HCT116 (cell line): ENCODE data around the gene ERC2. TPM values are rescaled to one million over a fixed set of nuclear protein-coding genes. Genes with fewer than 3 reads are reported as not detected.

ENCODE experiments used
- ATAC-seq: fragments of 200-7000 bp; cut with Tn5 transposase; 2 replicates; pipeline ENCODE4 v1.9.1; 2020; ENCODE audit warnings: mild to moderate bottlenecking, moderate library complexity
- BruUV-seq: library from RNA; stranded (reverse); fragments of 400-500 nt; replicated peaks from 2 replicates; lab custom pipeline; 2021; lab: Mats Ljungman, UMichigan
- CTCF ChIA-PET: fragments of 300-600 bp; sonication (Branson Sonifier 250); formaldehyde crosslinking; loops from one replicate; lab custom pipeline; 2021; ENCODE audit warnings: antibody characterized with exemption; lab: Charles Lee
- POLR2A ChIA-PET: fragments of 300-600, 350-600 bp; sonication (Branson Sonifier 250); formaldehyde crosslinking; loops from one replicate; lab custom pipeline; 2021; ENCODE audit warnings: antibody characterized with exemption; lab: Charles Lee
- RAD21 ChIA-PET, 2 experiments: fragments of 300-600 bp; sonication (Branson Sonifier 250); formaldehyde crosslinking; loops; one replicate each; lab custom pipeline; 2023; ENCODE audit warnings: low total read pairs in 2 of 2; ENCODE audit not compliant: uncharacterized antibody in 2 of 2, unreplicated experiment in 2 of 2, low non-redundant PET in 1 of 2; lab: Charles Lee
- DNase-seq: peaks from one replicate; pipeline ENCODE4 v3.0.0-alpha.2; 2010; ENCODE audit warnings: low read depth, low spot score
- H2AFZ ChIP-seq: fragments of 200-600 bp; shearing (Covaris generic), sonication (generic); 2 replicates; pipeline ENCODE4 v1.6.1; 2017; ENCODE audit warnings: low read depth, mixed run types, mixed read lengths, antibody characterized with exemption, low read length; ENCODE audit not compliant: poor library complexity, severe bottlenecking
- H3K27ac ChIP-seq: 2 replicates; pipeline ENCODE4 v1.5.1; 2012; ENCODE audit warnings: low read depth, low read length
- H3K27me3 ChIP-seq: fragments of 200-600 bp; sonication (generic); 2 replicates; pipeline ENCODE4 v1.6.1; 2016; ENCODE audit warnings: mixed run types, low read length, mixed read lengths; ENCODE audit not compliant: insufficient read depth
- H3K36me3 ChIP-seq, 2 experiments: fragments of 200-500 bp in 1 of 2; fragments of 200-600 bp in 1 of 2; sonication (Bioruptor generic) in 1 of 2; sonication (generic) in 1 of 2; 2 replicates each; pipeline versions ENCODE4 v1.5.1 to v1.6.1; 2014 to 2016; ENCODE audit warnings: low read length in 2 of 2, inconsistent platforms in 1 of 2, mixed read lengths in 1 of 2, mixed run types in 1 of 2; ENCODE audit not compliant: insufficient read depth in 2 of 2, control insufficient read depth in 1 of 2
- H3K4me1 ChIP-seq, 2 experiments: fragments of 200-600 bp in 1 of 2; sonication (generic) in 1 of 2; 2 replicates each; pipeline versions ENCODE4 v1.5.1 to v1.6.1; 2012 to 2017; ENCODE audit warnings: low read length in 2 of 2, inconsistent platforms in 1 of 2, mild to moderate bottlenecking in 1 of 2, mixed read lengths in 1 of 2, mixed run types in 1 of 2, moderate library complexity in 1 of 2; ENCODE audit not compliant: insufficient read depth in 2 of 2, control insufficient read depth in 1 of 2
- H3K4me2 ChIP-seq: fragments of 200-600 bp; sonication (generic); 2 replicates; pipeline ENCODE4 v1.6.1; 2017; ENCODE audit warnings: mixed run types, low read length, mixed read lengths
- H3K4me3 ChIP-seq, 2 experiments: fragments of 200-600 bp in 1 of 2; sonication (generic) in 1 of 2; replicated peaks in 1 of 2; 2 replicates each; pipeline ENCODE4 v1.5.1; 2011 to 2016; ENCODE audit warnings: low read length in 2 of 2, control low read depth in 1 of 2, low read depth in 1 of 2, mild to moderate bottlenecking in 1 of 2, mixed read lengths in 1 of 2, mixed run types in 1 of 2
- H3K79me2 ChIP-seq: fragments of 200-600 bp; sonication (generic); 2 replicates; pipeline ENCODE4 v1.6.1; 2017; ENCODE audit warnings: mild to moderate bottlenecking, mixed run types, low read length, moderate library complexity, mixed read lengths; ENCODE audit not compliant: insufficient read depth
- H3K9ac ChIP-seq: fragments of 200-600 bp; sonication (generic); 2 replicates; pipeline ENCODE4 v1.6.1; 2016; ENCODE audit warnings: low read length, mixed read lengths
- H3K9me2 ChIP-seq: fragments of 200-600 bp; sonication (generic), shearing (Covaris generic); 2 replicates; pipeline ENCODE4 v1.6.1; 2017; ENCODE audit warnings: mixed run types, mild to moderate bottlenecking, moderate library complexity; ENCODE audit not compliant: insufficient read depth
- H3K9me3 ChIP-seq, 2 experiments: fragments of 200-500 bp in 1 of 2; fragments of 200-600 bp in 1 of 2; sonication (Bioruptor generic) in 1 of 2; sonication (generic) in 1 of 2; 2 replicates each; pipeline ENCODE4 v1.6.1; 2014 to 2017; ENCODE audit warnings: low read length in 2 of 2, mixed read lengths in 2 of 2, inconsistent platforms in 1 of 2, low read depth in 1 of 2, mild to moderate bottlenecking in 1 of 2, mixed run types in 1 of 2, moderate library complexity in 1 of 2; ENCODE audit not compliant: control insufficient read depth in 1 of 2, insufficient read depth in 1 of 2
- H4K20me1 ChIP-seq: fragments of 200-600 bp; sonication (generic), shearing (Covaris generic); 2 replicates; pipeline ENCODE4 v1.6.1; 2017; ENCODE audit warnings: mixed run types, mild to moderate bottlenecking, moderate library complexity; ENCODE audit not compliant: insufficient read depth
- ATF3 ChIP-seq: IDR thresholded peaks from 2 replicates; pipeline ENCODE4 v1.6.1; 2012
- CBX3 ChIP-seq: IDR thresholded peaks from 2 replicates; pipeline ENCODE4 v1.6.1; 2012; ENCODE audit warnings: low read depth
- CTCF ChIP-seq, 3 experiments: fragments of 200-600 bp in 1 of 3; sonication (generic) in 1 of 3; IDR thresholded peaks in 2 of 3; conservative IDR thresholded peaks in 1 of 3; 2 replicates each; pipeline ENCODE4 v1.5.1; 2012 to 2017; ENCODE audit warnings: low read depth in 2 of 3, low read length in 2 of 3, antibody characterized with exemption in 1 of 3, borderline replicate concordance in 1 of 3, control low read depth in 1 of 3, mild to moderate bottlenecking in 1 of 3, mixed read lengths in 1 of 3, mixed run types in 1 of 3, moderate library complexity in 1 of 3; ENCODE audit not compliant: insufficient read depth in 1 of 3
- ELF1 ChIP-seq: IDR thresholded peaks from 2 replicates; pipeline ENCODE4 v1.6.1; 2012; ENCODE audit warnings: low read depth, borderline replicate concordance
- EZH2phosphoT487 ChIP-seq: fragments of 200-600 bp; IDR thresholded peaks from 2 replicates; pipeline ENCODE4 v1.6.1; 2018; ENCODE audit warnings: antibody characterized with exemption, borderline replicate concordance
- FOSL1 ChIP-seq: IDR thresholded peaks from 2 replicates; pipeline ENCODE4 v1.6.1; 2012; ENCODE audit warnings: low read depth
- JUND ChIP-seq: IDR thresholded peaks from 2 replicates; pipeline ENCODE4 v1.6.1; 2012
- MAX ChIP-seq: IDR thresholded peaks from 2 replicates; pipeline ENCODE4 v1.6.1; 2012
- POLR2A ChIP-seq: IDR thresholded peaks from 2 replicates; pipeline ENCODE4 v1.7.0; 2011; ENCODE audit warnings: borderline replicate concordance; ENCODE audit not compliant: insufficient read depth, insufficient read length; ENCODE audit errors: extremely low read depth
- REST ChIP-seq: IDR thresholded peaks from 2 replicates; pipeline ENCODE4 v1.6.1; 2012; ENCODE audit warnings: low read depth
- SIN3A ChIP-seq: IDR thresholded peaks from 2 replicates; pipeline ENCODE4 v1.6.1; 2012; ENCODE audit warnings: low read depth
- SRF ChIP-seq: IDR thresholded peaks from 2 replicates; pipeline ENCODE4 v1.6.1; 2012; ENCODE audit warnings: low read depth
- TCF7L2 ChIP-seq: IDR thresholded peaks from 2 replicates; pipeline ENCODE4 v1.7.0; 2011; ENCODE audit warnings: borderline replicate concordance, inconsistent platforms; ENCODE audit not compliant: insufficient read depth, insufficient read length; ENCODE audit errors: extremely low read depth
- YY1 ChIP-seq: IDR thresholded peaks from 2 replicates; pipeline ENCODE4 v1.6.1; 2011; ENCODE audit warnings: low read length, low read depth, moderate library complexity, mild to moderate bottlenecking; ENCODE audit not compliant: insufficient replicate concordance; ENCODE audit errors: extremely low read depth
- ZBTB33 ChIP-seq: IDR thresholded peaks from 2 replicates; pipeline ENCODE4 v1.6.1; 2011; ENCODE audit warnings: mild to moderate bottlenecking, low read length, moderate library complexity; ENCODE audit not compliant: insufficient replicate concordance; ENCODE audit errors: extremely low read depth
- ZFX ChIP-seq: fragments of 450-650 bp; IDR thresholded peaks from 2 replicates; pipeline ENCODE4 v1.6.1; 2017
- ZNF274 ChIP-seq: fragments of 200-500 bp; sonication (Bioruptor generic); IDR thresholded peaks from 2 replicates; pipeline ENCODE4 v1.6.1; 2014; ENCODE audit warnings: mild to moderate bottlenecking, low read depth, low read length, inconsistent platforms
- intact Hi-C: fragments of 100-400 bp; cut with micrococcal nuclease; formaldehyde crosslinking; loops from 2 replicates; pipeline ENCODE4 v1.10.0; 2022
- total RNA-seq: library from RNA; stranded (reverse); gene quantifications from one replicate; pipeline ENCODE4 v1.2.1, GENCODE V29; 2021; ENCODE audit not compliant: unreplicated experiment

Gene ERC2
- total RNA-seq, 1 experiment from 2014 or later, result not detected

- Histone ChIP-seq H3K4me2 (no peak overlapping the region), H3K36me3 (no peaks in the 10 kb centered on the region), H3K27me3 (no peaks in the 10 kb centered on the region), H3K27ac (no peak overlapping the region), H3K9ac (no peak overlapping the region), H3K4me3 (no peak overlapping the region), H3K9me2 (no peaks in the 10 kb centered on the region), H3K79me2 (no peaks in the 10 kb centered on the region), H3K9me3 (peaks cover 2 to 6% of the 10 kb centered on the region in 2 experiments; a peak in 2 of 4 replicates), H3K4me1 (no peaks in the 10 kb centered on the region), H4K20me1 (no peaks in the 10 kb centered on the region), H2AFZ (no peak overlapping the region)
- no peak for DNase-seq
- no TSS peak for BruUV-seq
- RAD21 ChIA-PET, result no interaction called here
- CTCF ChIA-PET, result no interaction called here
- no peak for ATAC-seq
- POLR2A ChIA-PET, result no interaction called here
- TF ChIP-seq YY1 (no peak), JUND (no peak), ATF3 (no peak), REST (no peak), ZNF274 (no peak), ZFX (no peak), EZH2phosphoT487 (no peak), CTCF (IDR thresholded peaks at IDR 0.05 in 2 of 3, conservative IDR thresholded peaks at IDR 0.05 in 1 of 3; ENCODE audit: borderline replicate concordance in 1 of 3, insufficient read depth in 1 of 3, low read depth in 2 of 3, low read length in 2 of 3) (no peak), CBX3 (no peak), SIN3A (no peak), ELF1 (no peak), TCF7L2 (no peak), ZBTB33 (no peak), SRF (no peak), MAX (no peak), FOSL1 (no peak), POLR2A (no peak)
- intact Hi-C loops, result no loop called here
These were observed 903.5 kb downstream of the ERC2 start for GRCh38 chr3:55564726-55565125.
